SKM-1 (cell line): ENCODE measurements around the gene CCDC201.

Experiments
- DNase-seq: peaks from one replicate; lab custom pipeline; 2025; ENCODE audit not compliant: unreplicated experiment; lab: John Stamatoyannopoulos, UW

CCDC201 gene, protein sequence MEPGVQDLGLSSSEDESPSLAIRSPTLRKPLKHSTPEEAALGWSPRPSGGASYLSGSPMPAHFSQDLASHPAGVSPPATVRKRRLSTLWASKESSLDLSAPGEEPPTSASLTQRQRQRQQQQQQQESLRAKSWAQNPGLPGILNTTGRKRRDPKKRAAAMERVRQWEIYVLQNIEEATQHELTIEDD

DNA sequence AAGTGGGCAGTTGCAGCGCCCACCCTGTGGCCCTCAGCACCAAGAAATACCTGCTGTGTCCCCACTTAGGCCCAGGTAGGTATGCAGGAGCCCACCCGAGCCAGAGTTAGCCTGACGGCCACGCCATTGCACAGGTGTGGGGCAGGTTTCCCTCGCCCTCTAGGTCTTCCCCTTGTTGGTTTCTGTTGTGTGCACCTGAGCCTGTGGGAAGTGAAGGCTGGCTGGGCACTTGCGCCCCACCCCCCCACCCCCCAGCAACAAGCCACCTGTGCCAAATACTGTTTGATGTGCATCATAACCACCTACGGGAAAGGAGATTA, at the start of gene CCDC201:
TSS of gene CCDC201 (minus strand) at position 48 of the 320 bp plus-strand sequence. CDS start 75 bp downstream, outside the sequence.
- no peak for DNase-seq

- DNase-seq: peak; percentile 20
Measured at GRCh38 chr7:45921699-45922519, 49.0 kb upstream of the CCDC201 start.

- no peak for DNase-seq
Measured at GRCh38 chr7:45921381-45921698, 48.5 kb upstream of the CCDC201 start.

DNA sequence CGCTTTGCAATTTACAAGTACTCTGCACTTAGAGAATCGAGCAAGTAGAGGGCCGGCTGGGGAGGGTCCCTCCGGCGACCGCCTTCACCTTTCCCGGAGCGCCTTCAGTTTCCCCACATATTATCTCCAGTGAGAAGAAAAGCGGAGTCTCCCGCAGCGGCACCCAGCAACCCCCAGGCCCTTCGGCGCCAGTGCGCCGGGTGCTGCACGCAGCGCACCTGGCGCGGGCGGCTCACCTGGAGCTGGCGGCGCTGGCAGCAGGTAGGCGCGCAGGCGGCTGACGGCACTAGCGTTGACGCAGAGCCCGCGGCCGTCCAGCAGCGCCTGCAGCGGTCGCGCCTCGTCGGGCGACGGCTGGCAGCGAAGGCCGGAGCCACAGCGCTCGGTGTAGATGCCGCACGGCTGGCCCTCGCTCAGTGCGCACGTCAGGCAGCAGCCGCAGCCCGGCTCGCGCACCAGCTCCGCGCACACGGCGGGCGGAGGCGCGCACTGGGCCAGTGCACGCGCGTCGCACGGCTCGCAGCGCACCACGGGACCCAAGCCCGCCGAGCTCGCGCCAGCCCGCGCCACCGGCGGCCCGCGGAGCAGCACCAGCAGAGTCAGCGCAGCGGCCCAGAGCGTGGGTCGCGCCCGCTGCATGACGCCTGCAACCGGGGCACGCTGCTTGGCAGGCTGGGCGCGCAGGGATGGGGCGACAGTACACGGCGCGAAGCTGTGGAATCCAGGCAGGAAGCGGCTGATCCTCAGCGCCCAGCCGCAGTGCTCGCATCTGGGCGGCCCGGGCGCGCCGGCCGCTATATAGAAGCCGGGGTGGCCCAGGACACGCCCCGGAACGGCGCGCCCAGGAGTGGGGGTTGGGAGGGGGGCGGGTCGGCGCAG, 47.9 kb upstream of the CCDC201 start, which contains the start of gene IGFBP3:
TSS of gene IGFBP3 (minus strand) at position 771 of the 879 bp plus-strand sequence. CDS start at position 639, 132 bp downstream.
- no peak for DNase-seq

GRCh38 chr7:45919993-45920459, 47.1 kb upstream of the CCDC201 start:
- no peak for DNase-seq

- DNase-seq: no peak
Measured at GRCh38 chr7:45919231-45919784, 46.4 kb upstream of the CCDC201 start.

GRCh38 chr7:45918556-45918955, 45.7 kb upstream of the CCDC201 start:
- no peak for DNase-seq

- DNase-seq: peak; percentile 23
Measured at GRCh38 chr7:45917658-45918057, 44.8 kb upstream of the CCDC201 start.

DNA sequence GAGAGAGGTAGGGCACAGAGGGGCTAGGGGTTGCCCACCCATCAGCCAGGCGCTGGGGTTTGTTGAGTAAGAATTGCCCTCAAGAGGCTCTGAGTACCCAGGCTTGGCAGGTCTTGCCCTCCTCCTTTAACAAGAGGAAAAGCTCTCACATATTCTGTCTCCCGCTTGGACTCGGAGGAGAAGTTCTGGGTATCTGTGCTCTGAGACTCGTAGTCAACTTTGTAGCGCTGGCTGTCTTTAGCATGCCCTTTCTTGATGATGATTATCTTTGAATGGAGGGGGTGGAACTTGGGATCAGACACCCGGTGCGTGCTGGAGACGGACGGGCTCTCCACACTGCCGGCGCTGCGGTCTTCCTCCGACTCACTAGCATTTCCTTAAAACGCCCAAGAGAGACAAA, 44.2 kb upstream of the CCDC201 start:
- DNase-seq: no peak

DNA sequence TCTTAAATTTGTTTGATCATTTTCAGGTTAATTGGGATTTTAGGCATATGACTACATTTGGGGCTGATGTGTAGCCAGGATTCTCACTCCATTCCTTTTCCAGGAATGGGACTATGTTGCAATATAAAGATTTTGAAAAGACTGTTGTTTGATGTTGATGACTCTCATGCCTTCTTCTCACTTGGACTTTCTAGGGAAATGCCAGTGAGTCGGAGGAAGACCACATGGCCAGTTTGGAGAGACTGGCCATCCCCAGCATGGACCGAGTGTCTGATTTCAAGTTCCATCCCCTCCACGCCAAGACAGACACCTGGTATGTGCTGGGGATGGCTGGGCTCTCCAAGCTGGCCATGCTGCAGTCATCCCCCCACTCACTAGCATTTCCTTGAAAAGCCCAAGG, 42.7 kb upstream of the CCDC201 start:
- DNase-seq: no peak

DNA sequence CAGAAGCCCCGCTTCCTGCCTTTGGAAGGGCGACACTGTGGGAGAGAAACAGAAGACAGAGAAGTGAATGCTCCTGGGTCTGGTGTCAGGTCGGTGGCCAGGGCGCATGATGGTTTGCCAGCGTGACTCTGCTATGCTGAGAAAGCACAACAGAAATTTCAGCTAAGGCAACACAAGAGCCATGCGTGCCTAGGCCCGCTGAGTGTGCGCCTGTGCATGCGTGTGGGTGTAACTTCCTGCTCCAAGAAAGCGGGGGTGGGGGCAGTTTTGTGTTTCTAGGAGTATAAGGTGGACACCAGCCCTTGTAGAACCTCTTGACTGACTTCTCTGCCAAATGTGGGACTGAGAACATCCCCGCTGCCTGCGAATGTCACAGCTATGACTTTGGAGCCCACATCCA, 42.0 kb upstream of the CCDC201 start:
- DNase-seq: no peak

- DNase-seq: no peak
Measured at GRCh38 chr7:45912972-45913371, 40.1 kb upstream of the CCDC201 start.

DNA sequence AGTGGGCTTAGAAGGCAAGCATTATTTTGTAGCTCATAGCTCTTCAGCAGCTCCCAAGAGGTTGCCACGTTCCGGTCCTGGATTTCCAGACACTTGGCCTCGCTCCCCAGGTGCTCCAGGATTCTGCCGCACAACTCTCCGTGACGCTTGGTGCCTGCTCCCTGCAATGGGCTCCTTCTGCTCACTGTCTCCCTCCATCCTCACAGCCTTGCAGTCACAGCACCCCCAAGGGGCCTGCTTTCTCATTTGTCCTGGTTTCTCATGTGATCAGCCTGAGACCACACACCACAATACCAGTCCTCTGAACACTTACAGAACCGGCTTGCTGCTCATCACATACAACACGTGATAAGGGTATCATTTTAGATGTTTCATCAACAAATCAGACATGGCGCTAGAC, 38.4 kb upstream of the CCDC201 start:
- DNase-seq: no peak

DNA sequence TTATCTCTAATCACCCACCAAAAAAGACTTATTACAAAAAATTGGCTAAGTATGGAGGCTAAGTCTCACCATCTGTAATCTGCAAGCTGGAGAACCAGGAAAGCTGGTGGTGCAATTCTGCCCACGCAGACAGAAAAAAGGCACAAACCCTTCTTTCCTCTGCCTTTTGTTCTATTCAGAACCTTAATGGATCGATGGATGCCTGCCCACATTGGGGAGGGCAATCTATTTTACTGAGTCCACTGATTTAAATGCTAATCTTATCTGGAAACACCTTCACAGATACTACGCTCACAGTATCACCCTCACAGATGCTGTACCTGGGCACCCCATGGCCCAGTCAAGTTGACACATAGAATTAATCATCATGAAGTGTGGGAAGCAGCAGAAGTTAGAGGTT, 38.0 kb upstream of the CCDC201 start:
- DNase-seq: no peak

GRCh38 chr7:45909561-45909960, 36.7 kb upstream of the CCDC201 start:
- DNase-seq: no peak

- DNase-seq: no peak
Measured at GRCh38 chr7:45902820-45903219, 29.9 kb upstream of the CCDC201 start.

- DNase-seq: no peak
Measured at GRCh38 chr7:45901566-45901965, 28.7 kb upstream of the CCDC201 start.

DNA sequence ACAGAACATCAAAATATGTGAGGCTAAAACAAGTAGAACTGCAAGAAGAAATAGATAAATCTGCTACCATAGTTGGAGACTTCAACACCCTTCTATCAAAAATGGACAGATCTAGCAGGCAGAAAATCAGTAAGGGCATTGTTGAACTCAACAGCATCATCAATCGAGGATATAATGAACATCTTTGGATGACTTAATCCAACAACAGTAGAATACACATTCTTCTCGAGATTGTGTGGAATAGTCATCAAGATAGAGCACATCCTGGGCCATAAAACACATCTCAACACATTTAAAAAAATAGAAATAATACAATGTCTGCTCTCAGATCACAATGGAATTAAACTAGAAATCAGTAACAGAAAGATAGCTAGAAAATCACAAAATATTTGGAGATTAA, 25.3 kb upstream of the CCDC201 start:
- no peak for DNase-seq

DNA sequence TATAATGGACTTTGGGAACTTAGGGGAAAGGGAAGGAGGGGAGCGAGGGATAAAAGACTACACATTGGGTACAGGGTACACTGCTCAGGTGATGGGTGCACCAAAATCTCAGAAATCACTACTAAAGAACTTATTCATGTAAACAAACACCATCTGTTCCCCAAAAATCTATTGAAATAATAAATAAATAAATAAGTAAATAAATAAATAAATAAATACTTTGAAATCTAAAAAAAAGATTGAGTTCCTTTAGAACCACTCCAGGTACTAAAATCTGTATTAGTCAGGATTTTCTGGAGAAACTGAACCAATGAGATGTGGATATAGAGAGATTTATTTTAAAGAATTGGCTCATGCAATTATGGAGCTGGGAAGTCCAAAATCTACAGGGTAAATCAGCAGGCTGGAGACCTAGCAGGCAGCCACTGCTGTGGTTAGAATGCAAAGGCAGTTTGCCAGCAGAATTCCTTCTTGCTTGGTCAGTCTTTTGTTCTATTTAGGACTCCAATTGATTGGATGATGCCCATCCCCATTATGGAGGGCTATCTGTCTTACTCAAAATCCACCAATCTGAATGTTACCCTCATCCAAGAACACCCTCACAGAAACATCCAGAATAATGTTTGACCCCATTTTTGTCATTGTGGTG, 24.3 kb upstream of the CCDC201 start:
- DNase-seq: no peak

GRCh38 chr7:45894665-45895062, 21.8 kb upstream of the CCDC201 start:
- DNase-seq: no peak
